PC-3 (cell line): Measurements from ENCODE around the gene PPY.

Experiments
- EZH2 ChIP-seq: fragments of 300-600 bp; sonication (generic); IDR thresholded peaks from one replicate; pipeline ENCODE4 v1.6.1; 2017; ENCODE audit warnings: antibody characterized with exemption, mild to moderate bottlenecking, low read length; ENCODE audit not compliant: unreplicated experiment
- EZH2phosphoT487 ChIP-seq: fragments of 300-600 bp; sonication (generic); IDR thresholded peaks from 2 replicates; pipeline ENCODE4 v1.6.1; 2018; ENCODE audit warnings: mild to moderate bottlenecking, antibody characterized with exemption, low read length, borderline replicate concordance
- TF ChIP-seq, protein P1 (sequence below): fragments of 300-600 bp; sonication (generic); conservative IDR thresholded peaks from 2 replicates; pipeline ENCODE4 v1.5.1; 2017; ENCODE audit warnings: antibody characterized with exemption, low read depth, mild to moderate bottlenecking, low read length

DNA sequence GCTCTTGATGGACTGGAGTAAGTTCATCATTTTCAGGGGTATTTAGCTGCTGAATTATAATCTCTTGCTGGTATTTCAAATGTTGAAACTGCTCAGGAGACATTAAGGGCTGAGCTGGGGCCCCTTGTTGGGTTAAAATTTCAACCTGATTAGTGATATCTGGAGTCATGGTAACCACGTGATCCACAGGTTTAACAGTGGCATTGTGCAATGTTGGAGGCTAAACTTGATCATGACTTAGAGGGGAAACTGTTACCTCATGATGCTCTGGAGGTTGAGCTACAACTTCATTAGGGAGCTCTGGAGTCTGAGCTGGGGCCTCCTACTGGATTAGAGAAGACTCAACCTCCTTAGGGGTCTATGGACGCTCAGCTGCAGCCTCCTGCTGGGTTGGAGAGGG, 17.7 kb downstream of the PPY start:
- TF ChIP-seq, protein P1, sequence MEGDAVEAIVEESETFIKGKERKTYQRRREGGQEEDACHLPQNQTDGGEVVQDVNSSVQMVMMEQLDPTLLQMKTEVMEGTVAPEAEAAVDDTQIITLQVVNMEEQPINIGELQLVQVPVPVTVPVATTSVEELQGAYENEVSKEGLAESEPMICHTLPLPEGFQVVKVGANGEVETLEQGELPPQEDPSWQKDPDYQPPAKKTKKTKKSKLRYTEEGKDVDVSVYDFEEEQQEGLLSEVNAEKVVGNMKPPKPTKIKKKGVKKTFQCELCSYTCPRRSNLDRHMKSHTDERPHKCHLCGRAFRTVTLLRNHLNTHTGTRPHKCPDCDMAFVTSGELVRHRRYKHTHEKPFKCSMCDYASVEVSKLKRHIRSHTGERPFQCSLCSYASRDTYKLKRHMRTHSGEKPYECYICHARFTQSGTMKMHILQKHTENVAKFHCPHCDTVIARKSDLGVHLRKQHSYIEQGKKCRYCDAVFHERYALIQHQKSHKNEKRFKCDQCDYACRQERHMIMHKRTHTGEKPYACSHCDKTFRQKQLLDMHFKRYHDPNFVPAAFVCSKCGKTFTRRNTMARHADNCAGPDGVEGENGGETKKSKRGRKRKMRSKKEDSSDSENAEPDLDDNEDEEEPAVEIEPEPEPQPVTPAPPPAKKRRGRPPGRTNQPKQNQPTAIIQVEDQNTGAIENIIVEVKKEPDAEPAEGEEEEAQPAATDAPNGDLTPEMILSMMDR, result no peak
- no peak for TF ChIP-seq EZH2
- TF ChIP-seq EZH2phosphoT487, result no peak
